Mesodermal cell (in vitro differentiated cells): Measurements from ENCODE around the gene TMEM121B.

Experiments
- H3K27ac ChIP-seq: 2 replicates; pipeline ENCODE4 v1.7.0; 2013; ENCODE audit warnings: mild to moderate bottlenecking, low read depth, low read length, moderate library complexity; ENCODE audit not compliant: severe bottlenecking
- H3K36me3 ChIP-seq: 2 replicates; pipeline ENCODE4 v1.7.1; 2013; ENCODE audit warnings: mild to moderate bottlenecking, low read length, moderate library complexity; ENCODE audit not compliant: control insufficient read depth, insufficient read depth
- H3K4me1 ChIP-seq: one replicate; pipeline ENCODE4 v1.7.1; 2013; ENCODE audit warnings: mild to moderate bottlenecking, low read length; ENCODE audit not compliant: insufficient read depth, control insufficient read depth, poor library complexity, severe bottlenecking
- H3K4me3 ChIP-seq: 2 replicates; pipeline ENCODE4 v1.7.0; 2013; ENCODE audit warnings: low read length, control low read depth, mild to moderate bottlenecking; ENCODE audit not compliant: insufficient read depth, poor library complexity, severe bottlenecking; ENCODE audit errors: extremely low read depth
- H3K9me3 ChIP-seq: 2 replicates; pipeline ENCODE4 v1.7.1; 2013; ENCODE audit warnings: mild to moderate bottlenecking, low read length, moderate library complexity; ENCODE audit not compliant: control insufficient read depth
- WGBS, 2 experiments: methylation state at CpG; one replicate each; pipeline ENCODE4 v1.1.5; 2013; ENCODE audit warnings: missing lambda C conversion rate in 2 of 2; ENCODE audit not compliant: insufficient coverage in 2 of 2; 5-methylcytosine and 5-hydroxymethylcytosine counted together

The TMEM121B gene

GRCh38 chr22:17087498-17088131 is 33.5 kb downstream of the TMEM121B start:
- H3K9me3 ChIP-seq, result no peaks in the 10 kb centered on the region
- 88 to 96% methylated on average over 9 to 11 of the region's 12 CpGs for WGBS, 2 experiments
- H3K27ac ChIP-seq, result no peak overlapping the region
- H3K4me3 ChIP-seq, result no peak overlapping the region
- H3K4me1 ChIP-seq, result no peaks in the 10 kb centered on the region
- no peaks in the 10 kb centered on the region for H3K36me3 ChIP-seq

GRCh38 chr22:17086788-17087497 is 34.2 kb downstream of the TMEM121B start:
- no peaks in the 10 kb centered on the region for H3K36me3 ChIP-seq
- no peak overlapping the region for H3K27ac ChIP-seq
- WGBS, 2 experiments, result 73 to 88% methylated on average over 8 to 9 of the region's 10 CpGs
- H3K4me3 ChIP-seq, result no peak overlapping the region
- H3K9me3 ChIP-seq, result no peaks in the 10 kb centered on the region
- no peaks in the 10 kb centered on the region for H3K4me1 ChIP-seq

GRCh38 chr22:17086296-17086695 is 34.9 kb downstream of the TMEM121B start:
- 81 to 86% methylated on average over 4 to 7 of the region's 7 CpGs for WGBS, 2 experiments
- no peaks in the 10 kb centered on the region for H3K4me1 ChIP-seq
- no peak overlapping the region for H3K27ac ChIP-seq
- no peaks in the 10 kb centered on the region for H3K36me3 ChIP-seq
- no peaks in the 10 kb centered on the region for H3K9me3 ChIP-seq
- H3K4me3 ChIP-seq, result peak overlapping the region; percentile 76

- Histone ChIP-seq H3K9me3 (no peaks in the 10 kb centered on the region), H3K36me3 (no peaks in the 10 kb centered on the region), H3K4me3 (peak overlapping the region; percentile 76), H3K27ac (no peak overlapping the region), H3K4me1 (no peaks in the 10 kb centered on the region)
- WGBS, 2 experiments, result 3% methylated on average over 63 to 85 of the region's 92 CpGs
These were observed 35.6 kb downstream of the TMEM121B start for GRCh38 chr22:17085277-17086181.

- no peaks in the 10 kb centered on the region for H3K36me3 ChIP-seq
- H3K9me3 ChIP-seq, result no peaks in the 10 kb centered on the region
- no peak within 1 kb of the TSS for H3K27ac ChIP-seq
- H3K4me3 ChIP-seq, result peak within 1 kb of the TSS; percentile 76
- 3 to 4% methylated on average over 23 to 52 of the region's 68 CpGs for WGBS, 2 experiments
- no peaks in the 10 kb centered on the region for H3K4me1 ChIP-seq
These were observed 36.4 kb downstream of the TMEM121B start, which contains the start of gene IL17RA for GRCh38 chr22:17084554-17085276. IL17RA (plus strand) TSS chr22:17085000; CDS start chr22:17085092, 92 bp downstream.

- Histone ChIP-seq H3K4me3 (peak overlapping the region; percentile 76), H3K9me3 (no peaks in the 10 kb centered on the region), H3K27ac (no peak overlapping the region), H3K4me1 (no peaks in the 10 kb centered on the region), H3K36me3 (no peaks in the 10 kb centered on the region)
- WGBS, 2 experiments, result 93 to 94% methylated on average over 26 to 32 of the region's 33 CpGs
These were observed 37.2 kb downstream of the TMEM121B start for GRCh38 chr22:17083811-17084441.

- Histone ChIP-seq H3K4me3 (no peak overlapping the region), H3K9me3 (no peaks in the 10 kb centered on the region), H3K4me1 (no peaks in the 10 kb centered on the region), H3K27ac (no peak overlapping the region), H3K36me3 (no peaks in the 10 kb centered on the region)
- 84 to 100% methylated on average over 3 of the region's 5 CpGs for WGBS, 2 experiments
These were observed 37.9 kb downstream of the TMEM121B start for GRCh38 chr22:17083255-17083654.

- H3K4me3 ChIP-seq, result no peak overlapping the region
- H3K27ac ChIP-seq, result no peak overlapping the region
- H3K36me3 ChIP-seq, result no peaks in the 10 kb centered on the region
- WGBS, 2 experiments, result 100% methylated on average over 2 of the region's 4 CpGs; no CpG with 5 or more reads in 1 of the 2 experiments
- H3K4me1 ChIP-seq, result peaks cover 7% of the 10 kb centered on the region
- no peaks in the 10 kb centered on the region for H3K9me3 ChIP-seq
These were observed 41.6 kb downstream of the TMEM121B start for GRCh38 chr22:17079572-17079971.

GRCh38 chr22:17077255-17077654 is 43.9 kb downstream of the TMEM121B start:
- Histone ChIP-seq H3K9me3 (no peaks in the 10 kb centered on the region), H3K4me3 (no peak overlapping the region), H3K4me1 (peaks cover 7% of the 10 kb centered on the region), H3K27ac (no peak overlapping the region), H3K36me3 (no peaks in the 10 kb centered on the region)

GRCh38 chr22:17074648-17075002 is 46.5 kb downstream of the TMEM121B start:
- Histone ChIP-seq H3K27ac (no peak overlapping the region), H3K9me3 (no peaks in the 10 kb centered on the region), H3K4me1 (peaks cover 7% of the 10 kb centered on the region), H3K36me3 (no peaks in the 10 kb centered on the region), H3K4me3 (no peak overlapping the region)
